PC-9 (cell line): ENCODE data around the gene SNX13.

Experiments used
- EZH2 ChIP-seq: fragments of 200-600 bp; sonication (generic); IDR thresholded peaks from 2 replicates; pipeline ENCODE4 v1.8.0; 2017; ENCODE audit warnings: antibody characterized with exemption, low read depth
- TF ChIP-seq, protein P1 (sequence below): fragments of 200-600 bp; sonication (generic); conservative IDR thresholded peaks from 2 replicates; pipeline ENCODE4 v1.6.1; 2017; ENCODE audit warnings: mixed run types, antibody characterized with exemption, mild to moderate bottlenecking, moderate library complexity

GRCh38 chr7:17887286-17887685 lies 53.0 kb downstream of the SNX13 start:
- TF ChIP-seq, protein P1, sequence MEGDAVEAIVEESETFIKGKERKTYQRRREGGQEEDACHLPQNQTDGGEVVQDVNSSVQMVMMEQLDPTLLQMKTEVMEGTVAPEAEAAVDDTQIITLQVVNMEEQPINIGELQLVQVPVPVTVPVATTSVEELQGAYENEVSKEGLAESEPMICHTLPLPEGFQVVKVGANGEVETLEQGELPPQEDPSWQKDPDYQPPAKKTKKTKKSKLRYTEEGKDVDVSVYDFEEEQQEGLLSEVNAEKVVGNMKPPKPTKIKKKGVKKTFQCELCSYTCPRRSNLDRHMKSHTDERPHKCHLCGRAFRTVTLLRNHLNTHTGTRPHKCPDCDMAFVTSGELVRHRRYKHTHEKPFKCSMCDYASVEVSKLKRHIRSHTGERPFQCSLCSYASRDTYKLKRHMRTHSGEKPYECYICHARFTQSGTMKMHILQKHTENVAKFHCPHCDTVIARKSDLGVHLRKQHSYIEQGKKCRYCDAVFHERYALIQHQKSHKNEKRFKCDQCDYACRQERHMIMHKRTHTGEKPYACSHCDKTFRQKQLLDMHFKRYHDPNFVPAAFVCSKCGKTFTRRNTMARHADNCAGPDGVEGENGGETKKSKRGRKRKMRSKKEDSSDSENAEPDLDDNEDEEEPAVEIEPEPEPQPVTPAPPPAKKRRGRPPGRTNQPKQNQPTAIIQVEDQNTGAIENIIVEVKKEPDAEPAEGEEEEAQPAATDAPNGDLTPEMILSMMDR, result no peak
- no peak for TF ChIP-seq EZH2
